GM18508 (cell line): Measurements from ENCODE around the gene BRF1.

Experiments used
- ATAC-seq: cut with Tn5 transposase; IDR thresholded peaks from one replicate; pipeline ENCODE4 v1.9.1; 2021; ENCODE audit warnings: moderate number of reproducible peaks; ENCODE audit not compliant: insufficient read depth, unreplicated experiment

BRF1 gene

DNA sequence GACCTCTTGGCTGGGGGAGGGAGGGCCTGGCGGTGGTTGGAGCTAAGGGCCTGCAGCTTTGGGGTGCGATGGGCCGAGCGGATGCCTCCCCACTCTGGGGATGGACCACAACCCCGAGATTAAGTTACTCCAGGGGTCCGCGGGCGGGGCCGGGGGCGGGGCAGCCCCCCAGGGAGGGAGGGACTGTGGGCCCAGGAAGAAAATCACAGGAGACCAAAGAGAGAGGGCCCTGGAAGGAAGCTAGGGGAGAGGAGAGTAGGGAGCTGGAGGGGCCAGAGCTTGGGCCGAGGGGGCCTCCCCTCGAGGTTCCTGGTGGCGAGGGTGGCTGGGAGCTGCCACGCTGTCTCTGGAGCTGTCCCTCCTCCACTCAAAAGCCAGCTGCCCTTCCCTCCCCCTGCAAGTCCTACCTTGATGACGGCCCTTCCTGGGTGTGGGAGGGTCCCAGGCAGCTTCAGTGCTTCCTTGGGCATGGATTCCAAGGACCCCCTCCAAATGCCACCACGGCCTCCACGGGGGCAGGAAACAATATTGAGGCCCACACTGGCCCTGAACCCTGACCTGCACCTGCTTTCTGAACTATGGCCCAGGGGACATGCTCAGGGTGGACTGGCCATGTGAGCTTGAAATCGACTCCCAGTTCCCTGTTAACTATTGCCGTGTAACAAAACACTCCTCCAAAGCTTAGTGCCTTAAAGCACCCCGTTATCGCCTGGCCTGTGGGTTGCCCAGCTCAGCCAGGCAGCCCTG lies 119.1 kb downstream of the BRF1 start:
- no peak for ATAC-seq

- no peak for ATAC-seq
Measured at GRCh38 chr14:105180592-105181548, 119.9 kb downstream of the BRF1 start, which contains the start of gene NUDT14. Gene NUDT14 (minus strand): TSS chr14:105181312. CDS start chr14:105181209, 103 bp downstream.

DNA sequence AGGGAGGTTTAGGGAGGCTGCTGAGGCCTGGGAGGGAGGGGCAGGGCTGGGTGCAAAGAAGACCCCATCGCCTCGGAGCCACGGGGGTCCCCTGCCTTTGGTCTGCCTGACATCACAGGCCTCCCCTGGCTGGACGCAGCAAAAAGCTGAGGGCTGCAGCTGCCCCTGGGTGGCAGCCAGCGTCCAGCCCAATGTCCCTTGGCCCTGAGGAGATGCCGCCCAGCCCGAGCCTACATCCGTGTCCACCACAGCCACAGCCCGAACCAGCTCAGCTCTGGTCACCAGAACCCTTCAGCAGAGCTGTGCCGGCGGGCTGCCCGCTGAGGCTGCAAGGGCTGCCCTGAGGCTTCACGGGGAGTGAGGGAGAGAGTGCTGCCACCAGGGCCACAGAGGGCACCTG lies 121.6 kb downstream of the BRF1 start:
- no peak for ATAC-seq

- no peak for ATAC-seq
Measured at GRCh38 chr14:105178868-105179140, 122.0 kb downstream of the BRF1 start.

GRCh38 chr14:105178069-105178867 lies 122.5 kb downstream of the BRF1 start:
- ATAC-seq: no peak

DNA sequence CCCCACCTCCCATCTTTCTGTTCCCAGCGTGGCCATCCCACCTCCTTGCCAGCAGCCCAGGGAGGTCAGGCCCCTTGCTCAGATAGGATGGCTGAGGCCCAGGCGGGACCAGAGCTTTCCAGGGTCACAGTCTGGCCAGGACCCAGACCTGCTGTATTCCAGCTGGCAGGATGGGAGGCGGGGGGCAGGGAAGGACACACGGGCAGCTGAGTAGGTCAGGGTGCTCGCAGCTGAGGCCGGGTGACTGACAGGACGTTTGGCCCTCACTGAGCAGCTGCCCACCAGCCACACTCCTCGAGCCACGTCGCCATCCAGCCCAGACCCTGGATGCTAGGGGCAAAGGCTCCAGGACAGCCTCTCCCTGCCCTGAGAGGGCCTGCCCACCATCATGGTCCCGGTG lies 123.7 kb downstream of the BRF1 start:
- no peak for ATAC-seq

GRCh38 chr14:105176513-105176912 lies 124.3 kb downstream of the BRF1 start:
- ATAC-seq: no peak

DNA sequence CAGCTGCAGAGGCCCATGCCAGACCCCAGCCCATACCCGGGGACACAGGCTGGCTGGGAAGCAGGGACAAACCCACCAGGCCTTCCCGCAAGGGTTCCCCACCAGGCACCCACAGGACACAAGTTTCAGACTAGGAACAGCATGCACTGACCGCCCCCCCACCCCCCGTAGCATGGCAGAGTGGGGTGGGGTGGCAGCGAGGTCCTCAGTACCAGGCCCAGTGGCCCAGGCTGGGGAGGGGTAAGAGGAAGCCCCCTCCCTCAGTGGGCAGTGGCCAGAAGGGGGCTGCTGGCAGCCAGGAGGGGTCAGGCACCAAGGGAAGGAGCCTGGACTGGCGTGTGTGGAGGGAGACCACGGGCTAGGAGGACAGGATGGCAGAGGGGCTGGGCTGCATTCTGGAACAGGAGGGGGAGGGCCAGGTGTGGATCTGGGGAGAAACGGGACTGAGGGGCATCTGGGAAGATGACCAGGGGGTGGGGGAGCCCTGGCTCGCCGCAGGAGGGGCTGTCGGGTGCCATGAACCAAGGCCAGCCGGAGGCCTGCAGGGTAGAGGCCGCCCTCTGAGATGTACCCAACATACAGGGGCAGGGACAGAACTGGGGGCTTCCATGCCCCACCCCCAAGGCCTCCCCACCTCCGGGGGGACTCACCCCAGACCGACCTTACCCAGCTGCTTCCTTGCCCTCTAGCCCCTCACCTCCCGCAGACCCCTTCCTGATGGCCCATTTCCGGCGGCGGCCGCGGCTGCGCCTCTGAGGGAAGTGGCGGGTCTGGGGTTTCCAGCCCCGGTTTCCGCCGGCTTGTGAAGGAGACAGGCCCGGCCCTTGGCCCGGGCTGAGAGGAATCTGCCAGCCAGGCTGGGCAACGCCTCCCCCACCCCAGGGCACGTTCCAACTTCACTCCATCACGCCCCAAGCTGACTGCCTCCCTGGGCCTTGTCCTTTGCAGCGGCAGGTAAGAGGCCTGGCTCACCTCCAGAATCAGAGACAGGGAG lies 126.6 kb downstream of the BRF1 start:
- no peak for ATAC-seq

- ATAC-seq: no peak
Measured at GRCh38 chr14:105173145-105173544, 127.7 kb downstream of the BRF1 start.

GRCh38 chr14:105172476-105172875 lies 128.3 kb downstream of the BRF1 start:
- no peak for ATAC-seq

DNA sequence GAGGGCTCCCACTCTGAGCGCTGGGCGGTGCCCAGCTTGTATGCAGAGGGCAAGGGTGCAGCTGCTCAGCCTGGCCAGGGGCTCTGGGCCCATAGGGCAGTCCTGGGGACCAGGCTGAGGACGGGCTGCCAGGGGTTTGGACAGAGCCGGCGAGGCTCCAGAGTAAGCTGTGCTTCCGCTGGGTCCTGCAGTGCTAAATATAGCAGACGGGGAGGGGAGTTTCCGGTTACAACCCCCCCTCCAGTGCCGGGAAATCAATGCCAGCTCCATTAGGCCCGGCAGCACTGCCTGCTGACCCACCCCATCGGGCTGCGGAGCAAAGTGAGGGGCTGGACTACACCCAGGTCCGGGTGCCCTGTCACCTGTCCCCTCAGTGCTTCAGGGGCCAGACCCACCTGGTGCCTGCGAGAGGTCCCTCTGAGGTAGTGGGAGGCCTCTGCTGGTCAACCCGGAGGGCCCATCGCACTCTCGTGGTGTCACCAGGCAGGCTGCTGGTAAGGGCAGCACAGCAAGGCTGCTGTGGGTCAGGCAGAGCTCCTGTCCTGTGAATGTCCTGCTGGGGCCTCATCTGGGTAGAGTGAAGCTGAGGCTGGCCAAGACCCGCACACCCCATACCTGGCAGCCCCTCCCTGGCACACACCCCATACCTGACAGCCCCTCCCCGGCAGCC lies 129.7 kb downstream of the BRF1 start:
- no peak for ATAC-seq

- no peak for ATAC-seq
Measured at GRCh38 chr14:105169776-105170655, 130.8 kb downstream of the BRF1 start.

GRCh38 chr14:105168979-105169507 lies 131.8 kb downstream of the BRF1 start:
- ATAC-seq: no peak

GRCh38 chr14:105168496-105168978 lies 132.3 kb downstream of the BRF1 start, which contains the start of gene JAG2:
Gene JAG2 (minus strand): TSS chr14:105168776. CDS start chr14:105168420, 356 bp downstream.
- ATAC-seq: no peak

DNA sequence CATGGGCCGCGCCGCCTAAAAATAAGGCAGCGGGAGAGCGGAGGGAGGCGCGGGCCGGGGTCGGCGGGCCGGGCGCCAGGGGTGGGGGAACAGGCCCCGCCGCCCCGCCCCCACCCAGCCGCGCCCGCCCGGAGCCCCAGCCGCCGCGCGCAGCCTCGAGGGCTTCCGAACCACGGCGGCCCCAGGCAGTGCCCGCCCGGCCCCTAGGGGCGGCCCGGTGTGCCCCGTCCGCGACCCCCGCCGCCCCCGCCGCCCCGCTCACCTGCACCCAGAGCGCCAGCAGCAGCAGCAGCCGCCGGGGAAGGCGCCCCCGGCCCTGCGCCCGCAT lies 132.7 kb downstream of the BRF1 start:
- ATAC-seq: no peak

DNA sequence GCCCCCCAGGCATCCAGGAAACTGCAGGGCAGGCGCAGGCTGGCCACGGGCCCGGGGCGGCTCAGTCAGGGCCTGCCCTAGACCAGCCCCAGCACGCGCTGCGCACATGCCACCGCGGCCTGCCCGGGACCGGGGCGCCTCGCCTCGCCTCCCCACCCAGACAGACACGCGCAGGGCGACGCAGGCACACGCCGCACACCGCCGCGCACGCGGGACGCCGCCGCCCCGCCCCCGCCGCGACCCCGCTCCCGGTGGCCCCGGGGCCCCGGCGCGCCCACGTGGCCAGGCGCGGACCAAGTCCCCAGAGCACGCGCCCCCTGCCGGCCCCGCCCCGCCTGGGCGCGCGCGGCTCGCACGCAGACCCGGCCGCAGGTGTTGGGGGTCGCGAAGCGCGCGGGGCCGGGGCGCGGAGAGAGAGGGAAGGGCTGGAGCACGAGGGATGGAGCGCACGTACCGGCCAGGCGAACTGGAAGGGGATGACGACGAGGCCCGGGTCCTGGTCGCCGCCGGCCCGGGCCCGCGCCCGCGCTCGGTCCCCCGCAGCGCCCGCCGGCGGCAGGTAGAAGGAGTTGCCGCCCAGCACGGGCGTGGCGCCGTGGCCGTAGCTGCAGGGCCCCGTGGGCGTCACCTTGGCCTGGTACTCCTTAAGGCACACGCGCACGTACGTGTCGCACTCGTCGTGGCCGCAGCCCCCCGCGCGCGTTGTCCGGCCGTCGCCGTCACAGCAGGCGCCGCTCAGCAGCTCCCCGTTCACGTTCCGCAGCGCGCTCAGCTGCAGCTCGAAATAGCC lies 133.3 kb downstream of the BRF1 start:
- no peak for ATAC-seq
